Peyer's patch (tissue), 4 donors: ENCODE measurements around the gene RNF123. TPM values are rescaled to one million over a fixed set of nuclear protein-coding genes. Genes with fewer than 3 reads are reported as not detected.
"Not testable (repeated sequence)": the region's sequence is repeated elsewhere in the genome, so short reads cannot be mapped to it uniquely, and the experiment has no call there.

Source experiments
- DNase-seq, 3 donors: peaks; one replicate each; pipeline ENCODE4 v3.0.0-alpha.2; 2017 to 2019
- H3K27ac ChIP-seq, 4 donors: fragments of 200-600 bp; sonication (generic); one replicate each; pipeline ENCODE4 v1.5.1; 2016 to 2019
- H3K27me3 ChIP-seq, 2 donors: fragments of 200-600 bp; sonication (generic); one replicate each; pipeline ENCODE4 v1.5.1; 2019
- H3K36me3 ChIP-seq, 3 donors: fragments of 200-600 bp; sonication (generic); one replicate each; pipeline ENCODE4 v1.5.1; 2016 to 2019
- H3K4me1 ChIP-seq, 4 donors: fragments of 200-600 bp; sonication (generic); one replicate each; pipeline ENCODE4 v1.5.1; 2016 to 2019
- H3K4me3 ChIP-seq, 4 donors: fragments of 200-600 bp; sonication (generic); 1 replicate in 3 of 4; 2 replicates in 1 of 4; pipeline ENCODE4 v1.5.1; 2016 to 2019; ENCODE audit warnings: mild to moderate bottlenecking in 1 of 4
- H3K9me3 ChIP-seq, 4 donors: fragments of 200-600 bp; sonication (generic); one replicate each; pipeline ENCODE4 v1.5.1; 2016 to 2019; ENCODE audit warnings: mild to moderate bottlenecking in 1 of 4
- POLR2A ChIP-seq, 2 donors: fragments of 450-650 bp; IDR thresholded peaks; one replicate each; pipeline ENCODE4 v1.5.1; 2017; ENCODE audit warnings: antibody characterized with exemption in 2 of 2, mild to moderate bottlenecking in 2 of 2, moderate library complexity in 2 of 2
- total RNA-seq, 4 donors: library from RNA; depleted of rRNA; stranded (reverse); fragments of >200 nt; gene quantifications; one replicate each; pipeline ENCODE4 v1.1.0, GENCODE V29; 2016
- TF ChIP-seq, protein P1 (sequence below), 6 experiments: fragments of 450-650 bp in 4 of 6; fragments of 200-600 bp in 2 of 6; sonication (generic) in 1 of 6; IDR thresholded peaks; one replicate each; pipeline ENCODE4 v1.5.1; 2017 to 2019; ENCODE audit warnings: antibody characterized with exemption in 6 of 6, mild to moderate bottlenecking in 3 of 6, moderate library complexity in 1 of 6

The RNF123 gene
- total RNA-seq, 4 donors from 2014 or later: 74.3 to 101 (median 84.3) TPM

DNA sequence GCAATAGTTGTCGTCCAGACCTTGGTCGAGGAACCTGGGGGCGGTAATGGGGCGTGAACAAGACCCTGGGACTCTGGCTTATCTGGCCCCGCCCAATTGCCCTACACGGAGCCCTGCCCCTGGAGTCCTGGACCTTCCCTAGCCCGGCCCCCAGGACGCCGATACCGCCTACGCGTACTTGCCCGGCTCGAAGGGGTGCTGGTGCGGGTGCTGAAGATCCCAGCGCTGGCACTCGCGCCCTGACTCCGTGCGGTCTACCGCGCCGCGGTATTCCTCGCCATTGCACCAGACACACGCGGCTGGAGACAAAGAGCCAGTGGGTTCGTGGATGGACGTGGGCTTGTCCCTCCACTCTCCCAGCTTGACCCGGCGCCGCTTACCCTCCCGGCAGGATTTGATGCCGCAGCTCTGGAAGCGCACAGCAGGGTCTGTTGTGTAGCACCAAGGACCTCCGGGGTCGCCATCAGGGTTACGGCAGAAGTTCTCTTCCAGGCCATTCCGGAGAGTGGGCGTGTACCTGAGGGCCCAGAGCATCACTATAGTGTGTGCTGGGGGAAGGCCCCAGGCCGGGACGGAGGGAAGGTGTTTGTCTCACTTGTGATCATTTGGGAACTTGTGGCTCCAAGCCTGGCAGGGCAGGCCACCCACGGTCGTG lies 2.5 kb upstream of the RNF123 start:
- Histone ChIP-seq H3K4me3 (peak overlapping the region; percentile 18 to 57 (median 43)), H3K36me3 (peaks cover 0 to 25% (median 0%) of the 10 kb centered on the region in 3 donors), H3K4me1 (peaks cover 0 to 41% (median 7%) of the 10 kb centered on the region in 4 donors), H3K27ac (peak overlapping the region in 2 of 4 donors; percentile 35 to 60)
- not testable (repeated sequence) for H3K9me3 ChIP-seq, H3K27me3 ChIP-seq
- peak; percentile 51 to 91 (median 88) for DNase-seq

GRCh38 chr3:49687424-49687795 lies 1.9 kb upstream of the RNF123 start:
- H3K9me3 ChIP-seq, H3K27me3 ChIP-seq, H3K27ac ChIP-seq, DNase-seq: not testable (repeated sequence)
- peaks cover 0 to 42% (median 7%) of the 10 kb centered on the region in 4 donors for H3K4me1 ChIP-seq
- H3K36me3 ChIP-seq: peaks cover 0 to 20% (median 0%) of the 10 kb centered on the region in 3 donors
- H3K4me3 ChIP-seq: peak overlapping the region in 2 of 4 donors; percentile 51 to 57

DNA sequence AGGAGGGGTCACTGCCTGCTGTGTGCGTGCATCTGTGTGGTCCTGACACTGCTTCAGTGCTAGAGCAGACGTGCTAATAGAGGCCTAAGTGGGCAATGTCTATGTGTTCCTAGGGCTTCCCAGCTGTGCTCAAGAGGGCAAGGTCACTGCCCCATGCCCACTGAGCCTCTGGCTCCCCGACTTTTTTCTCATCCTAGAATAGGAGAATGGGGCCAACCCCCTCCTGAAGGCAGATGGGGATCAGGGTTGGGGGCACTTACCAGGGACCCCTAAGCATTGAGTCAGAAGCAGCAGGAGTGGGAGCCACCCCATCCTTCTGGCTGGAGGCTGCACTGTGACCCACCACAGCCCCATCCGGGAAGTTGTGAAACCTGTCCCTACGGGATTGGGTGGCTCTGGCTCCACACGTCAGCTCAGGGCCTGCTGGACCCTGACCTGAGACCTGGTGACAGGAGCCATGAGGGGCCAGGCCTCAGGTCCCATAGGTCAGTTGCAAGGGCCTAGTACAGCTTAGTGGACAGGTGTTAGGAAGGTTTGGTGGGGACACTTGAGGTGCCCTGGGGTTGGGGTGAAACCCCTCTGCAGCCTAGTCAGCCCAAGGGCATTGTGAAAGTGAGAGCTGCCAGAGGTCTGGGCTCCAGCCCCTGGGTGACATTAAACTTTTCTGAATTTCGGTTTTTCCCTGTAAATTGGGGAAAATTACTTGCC lies 865 bp upstream of the RNF123 start:
- peak in 2 of 3 donors; percentile 56 to 64 for DNase-seq
- Histone ChIP-seq H3K4me3 (peak overlapping the region; percentile 81 to 93 (median 89)), H3K4me1 (peaks cover 0 to 42% (median 7%) of the 10 kb centered on the region in 4 donors), H3K27ac (peak overlapping the region; percentile 65 to 83 (median 76))
- peak; percentile 53 to 57 for TF ChIP-seq POLR2A (IDR thresholded peaks at IDR 0.05)
- H3K27me3 ChIP-seq, H3K36me3 ChIP-seq, H3K9me3 ChIP-seq: not testable (repeated sequence)

DNA sequence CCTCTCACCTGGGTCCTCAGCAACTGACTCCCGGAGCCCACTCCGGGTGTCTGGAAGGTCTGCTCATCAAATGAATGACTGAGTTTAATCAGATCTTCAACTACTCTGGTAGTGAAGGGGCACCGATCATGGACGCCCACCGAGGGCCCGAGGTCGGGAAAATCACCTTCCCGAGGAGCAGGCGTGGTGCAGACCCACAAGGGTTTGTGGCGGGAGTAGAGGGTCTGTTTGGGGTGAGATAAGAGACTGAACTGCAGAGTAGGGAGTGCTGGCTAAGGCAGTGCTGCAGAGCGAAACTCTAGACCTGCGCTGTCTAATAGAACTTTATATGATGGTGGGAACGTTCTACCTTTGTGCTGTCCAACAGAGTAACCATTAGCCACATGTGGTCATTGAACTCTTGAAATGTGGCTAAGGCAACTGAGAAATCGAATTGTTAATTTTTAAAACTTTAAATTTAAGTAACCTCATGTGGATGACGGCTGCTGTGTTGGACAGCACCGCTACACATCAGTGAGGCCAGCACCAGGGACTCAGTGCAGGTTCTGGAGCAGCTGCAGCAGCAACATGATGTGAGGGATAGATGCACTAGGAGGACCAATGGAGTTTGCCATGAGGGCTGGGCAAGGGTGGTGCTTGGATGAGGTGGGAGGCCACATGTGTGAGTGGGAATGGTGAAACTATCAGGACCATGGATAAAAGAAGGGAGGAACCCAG lies 709 bp downstream of the RNF123 start:
- not testable (repeated sequence) for H3K9me3 ChIP-seq

DNA sequence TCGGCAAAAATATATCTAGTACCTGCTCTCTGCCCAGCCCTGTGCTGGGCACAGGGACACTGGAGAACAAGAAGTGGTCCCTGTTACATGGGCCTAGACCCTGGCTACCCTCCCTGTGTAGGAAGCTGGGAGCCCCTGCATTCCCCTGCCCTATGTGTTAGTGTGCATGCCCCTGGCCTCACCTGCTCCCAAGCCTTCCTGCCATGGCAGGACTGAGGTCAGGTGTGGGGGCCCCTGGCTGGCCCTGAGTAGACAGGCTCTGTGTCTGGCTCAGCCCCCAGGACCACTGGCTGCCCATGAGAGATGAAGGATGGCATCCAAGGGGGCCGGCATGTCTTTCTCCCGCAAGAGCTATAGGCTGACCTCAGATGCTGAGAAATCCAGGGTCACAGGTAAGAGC lies 1.5 kb downstream of the RNF123 start:
- Histone ChIP-seq H3K4me1 (peaks cover 0 to 42% (median 7%) of the 10 kb centered on the region in 4 donors), H3K27ac (peak overlapping the region in 1 of 4 donors; percentile 56), H3K4me3 (peak overlapping the region in 1 of 4 donors; percentile 25)
- H3K27me3 ChIP-seq, H3K9me3 ChIP-seq, DNase-seq, H3K36me3 ChIP-seq: not testable (repeated sequence)

More for the DNA sequence above, 709 bp downstream of the RNF123 start:
- not testable (repeated sequence) for H3K27me3 ChIP-seq, H3K36me3 ChIP-seq, DNase-seq
- peaks cover 0 to 42% (median 7%) of the 10 kb centered on the region in 4 donors for H3K4me1 ChIP-seq
- H3K27ac ChIP-seq: peak overlapping the region; percentile 65 to 83 (median 76)
- peak overlapping the region; percentile 81 to 93 (median 89) for H3K4me3 ChIP-seq

DNA sequence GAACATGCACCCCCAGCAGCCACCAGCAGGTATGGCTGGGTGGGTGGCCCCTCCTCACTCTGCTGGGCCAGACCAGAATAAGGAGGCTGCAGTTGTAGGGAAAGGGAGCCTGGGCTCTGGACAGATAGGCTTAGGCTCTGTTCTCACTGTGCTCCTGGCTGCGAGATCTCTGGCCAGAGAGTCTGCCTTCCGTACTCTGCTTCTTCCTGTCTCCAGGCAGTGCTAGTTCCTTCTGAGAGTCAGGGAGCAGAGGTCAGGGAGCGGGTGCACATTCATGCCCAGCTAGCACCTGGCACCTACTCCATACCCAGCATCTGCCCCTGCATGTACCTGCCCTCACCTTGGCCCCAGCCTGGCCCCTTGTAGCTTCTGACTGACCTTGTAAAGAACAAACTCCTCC lies 2.1 kb downstream of the RNF123 start:
- Histone ChIP-seq H3K27ac (peak overlapping the region in 2 of 4 donors; percentile 56 to 59), H3K4me3 (peak overlapping the region in 1 of 4 donors; percentile 25), H3K4me1 (peaks cover 0 to 39% (median 7%) of the 10 kb centered on the region in 4 donors)
- DNase-seq: peak in 2 of 3 donors; percentile 69 to 84
- H3K36me3 ChIP-seq, H3K9me3 ChIP-seq, H3K27me3 ChIP-seq: not testable (repeated sequence)

DNA sequence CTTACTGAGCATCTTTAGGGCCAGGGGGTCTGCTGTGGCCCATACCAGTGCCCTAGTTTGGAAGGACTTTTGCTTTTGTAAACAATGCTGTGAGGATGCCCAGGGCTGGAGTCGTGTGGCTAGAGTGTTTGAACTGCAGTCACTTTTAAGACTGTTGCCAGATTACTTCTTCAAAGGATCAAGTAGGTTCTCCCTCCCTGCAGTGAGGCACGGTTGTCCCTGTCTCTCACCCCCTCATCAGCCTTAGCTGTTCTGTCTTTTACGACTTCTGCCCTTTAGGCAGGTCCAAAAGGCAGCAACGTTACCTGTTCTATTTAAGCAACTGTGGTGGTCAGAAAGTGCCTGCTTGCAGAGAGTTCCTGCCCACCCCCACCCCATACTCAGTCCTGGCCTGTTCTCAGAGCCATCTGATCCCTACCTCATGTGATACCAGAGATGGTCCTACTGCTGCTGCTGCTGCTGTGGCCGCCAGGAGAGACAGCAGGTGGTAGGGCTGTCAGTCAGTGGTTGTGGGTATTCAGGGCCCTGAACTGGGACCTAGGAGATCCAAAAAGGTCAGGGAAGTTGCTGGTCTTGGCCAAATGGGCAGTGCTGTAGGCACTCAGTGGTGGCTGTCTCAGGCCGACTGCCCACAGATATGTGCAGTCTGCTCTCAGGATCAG lies 5.2 kb downstream of the RNF123 start:
- H3K36me3 ChIP-seq: peaks cover 0 to 20% (median 0%) of the 10 kb centered on the region in 3 donors
- DNase-seq, H3K9me3 ChIP-seq, H3K27ac ChIP-seq, H3K27me3 ChIP-seq, H3K4me3 ChIP-seq: not testable (repeated sequence)
- peaks cover 0 to 22% (median 6%) of the 10 kb centered on the region in 4 donors for H3K4me1 ChIP-seq

DNA sequence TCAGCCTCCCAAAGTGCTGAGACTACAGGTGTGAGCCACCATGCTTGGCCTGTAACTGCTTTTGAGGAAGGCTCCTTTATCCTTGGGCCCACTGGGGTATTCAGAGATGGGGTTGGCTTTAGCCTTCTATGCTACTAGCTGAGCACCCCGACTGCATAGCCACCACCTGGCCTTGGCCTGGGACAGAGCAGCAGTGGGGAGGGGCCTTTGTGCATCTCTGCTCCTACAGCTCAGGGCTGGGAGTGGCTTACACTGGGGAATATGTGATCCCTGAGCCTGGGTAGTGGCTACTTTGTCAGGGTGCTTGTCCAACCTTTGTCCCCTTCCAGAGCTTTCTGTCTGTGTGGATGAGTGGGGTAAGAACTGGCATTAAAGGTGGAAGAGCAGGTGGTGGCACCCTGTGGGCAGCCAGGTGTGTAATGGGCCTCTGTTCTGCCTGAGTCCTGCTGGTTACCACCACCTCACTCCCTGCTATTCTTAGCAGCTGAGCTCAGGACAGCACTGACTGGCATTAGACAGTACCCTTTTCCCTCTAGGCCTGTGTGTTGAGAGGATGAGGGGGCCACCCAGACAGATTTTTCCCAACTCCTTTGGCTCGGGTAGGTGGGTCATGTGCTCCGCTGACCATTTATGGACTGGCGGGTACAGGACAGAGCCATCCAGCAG lies 6.1 kb downstream of the RNF123 start:
- H3K36me3 ChIP-seq: peaks cover 0 to 28% (median 0%) of the 10 kb centered on the region in 3 donors
- H3K27ac ChIP-seq: not testable (repeated sequence)

DNA sequence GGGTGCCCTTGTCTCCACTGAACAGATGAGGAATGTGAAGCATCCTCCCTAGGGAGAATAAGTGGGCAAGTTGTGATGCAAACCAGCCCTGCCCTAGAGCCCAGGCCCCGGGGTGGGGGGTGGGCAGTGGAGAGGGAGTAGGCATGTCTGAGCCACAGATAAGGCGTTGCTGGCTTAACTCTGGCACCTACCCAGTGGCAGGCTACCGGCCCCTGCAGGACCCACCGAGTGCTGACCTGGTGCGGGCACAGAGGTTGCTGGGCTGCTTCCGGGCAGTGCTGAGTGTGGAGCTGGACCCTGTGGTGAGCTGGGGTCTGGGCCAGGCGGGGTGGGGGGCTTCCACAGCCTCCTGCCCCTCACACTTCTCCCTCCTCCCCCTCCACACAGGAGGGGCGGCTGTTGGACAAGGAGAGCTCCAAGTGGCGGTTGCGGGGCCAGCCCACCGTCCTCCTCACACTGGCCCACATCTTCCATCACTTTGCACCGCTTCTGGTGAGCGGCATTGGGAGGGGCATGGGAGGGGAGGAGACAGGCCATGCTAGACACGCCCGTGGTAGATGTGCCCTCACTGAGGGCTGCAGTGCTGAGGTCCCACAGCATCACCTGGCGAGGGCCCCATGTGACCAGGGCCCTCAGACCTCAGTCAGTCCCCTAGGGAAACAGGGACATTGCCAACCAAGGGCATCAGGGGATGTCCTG lies 10.1 kb downstream of the RNF123 start:
- Histone ChIP-seq H3K9me3 (no peaks in the 10 kb centered on the region), H3K4me1 (no peaks in the 10 kb centered on the region), H3K36me3 (peaks cover 0 to 65% (median 0%) of the 10 kb centered on the region in 3 donors), H3K4me3 (no peak overlapping the region), H3K27me3 (no peaks in the 10 kb centered on the region), H3K27ac (no peak overlapping the region)
- DNase-seq: no peak
- TF ChIP-seq POLR2A (IDR thresholded peaks at IDR 0.05): no peak
- TF ChIP-seq, protein P1, sequence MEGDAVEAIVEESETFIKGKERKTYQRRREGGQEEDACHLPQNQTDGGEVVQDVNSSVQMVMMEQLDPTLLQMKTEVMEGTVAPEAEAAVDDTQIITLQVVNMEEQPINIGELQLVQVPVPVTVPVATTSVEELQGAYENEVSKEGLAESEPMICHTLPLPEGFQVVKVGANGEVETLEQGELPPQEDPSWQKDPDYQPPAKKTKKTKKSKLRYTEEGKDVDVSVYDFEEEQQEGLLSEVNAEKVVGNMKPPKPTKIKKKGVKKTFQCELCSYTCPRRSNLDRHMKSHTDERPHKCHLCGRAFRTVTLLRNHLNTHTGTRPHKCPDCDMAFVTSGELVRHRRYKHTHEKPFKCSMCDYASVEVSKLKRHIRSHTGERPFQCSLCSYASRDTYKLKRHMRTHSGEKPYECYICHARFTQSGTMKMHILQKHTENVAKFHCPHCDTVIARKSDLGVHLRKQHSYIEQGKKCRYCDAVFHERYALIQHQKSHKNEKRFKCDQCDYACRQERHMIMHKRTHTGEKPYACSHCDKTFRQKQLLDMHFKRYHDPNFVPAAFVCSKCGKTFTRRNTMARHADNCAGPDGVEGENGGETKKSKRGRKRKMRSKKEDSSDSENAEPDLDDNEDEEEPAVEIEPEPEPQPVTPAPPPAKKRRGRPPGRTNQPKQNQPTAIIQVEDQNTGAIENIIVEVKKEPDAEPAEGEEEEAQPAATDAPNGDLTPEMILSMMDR (IDR thresholded peaks at IDR 0.05): no peak

More for the DNA sequence above, 6.1 kb downstream of the RNF123 start:
- peaks cover 0 to 16% (median 3%) of the 10 kb centered on the region in 4 donors for H3K4me1 ChIP-seq
- not testable (repeated sequence) for DNase-seq, H3K4me3 ChIP-seq, H3K27me3 ChIP-seq, H3K9me3 ChIP-seq
